ENCODE measurements around the gene RBM19. TPM values are rescaled to one million over a fixed set of nuclear protein-coding genes. Genes with fewer than 3 reads are reported as not detected.

The RBM19 gene
- total and polyA plus RNA-seq, 9 donors, result 11.6 to 44.0 (median 33.9) TPM

DNA sequence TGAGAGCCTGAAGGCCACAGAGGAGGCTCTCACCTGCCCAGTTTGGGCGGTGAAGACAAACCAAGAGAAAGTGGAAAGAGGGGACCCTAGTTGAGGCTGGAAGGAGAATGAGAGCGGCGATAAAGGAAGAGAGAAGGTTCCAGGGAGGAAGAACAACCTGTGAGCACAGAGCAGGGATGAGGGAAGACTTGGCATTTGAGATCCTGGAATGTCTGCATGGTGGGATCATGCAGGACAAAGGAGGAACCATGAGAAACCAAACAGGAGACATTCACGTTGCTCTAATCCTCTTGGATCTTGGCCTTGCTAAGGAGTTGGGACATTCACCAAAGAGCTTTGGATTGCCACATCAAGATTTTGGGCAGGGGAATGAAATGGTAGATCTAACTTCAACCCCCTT lies 22.9 kb upstream of the RBM19 start:
- no peak overlapping the region for H3K4me3 ChIP-seq
- no peaks in the 10 kb centered on the region for H3K4me1 ChIP-seq (ENCODE audit: insufficient read depth)
- H3K9me3 ChIP-seq, result no peaks in the 10 kb centered on the region
- 77 to 83% (median 81%) methylated on average over 4 of the region's 4 CpGs for WGBS, 3 donors
- H3K27me3 ChIP-seq, result no peaks in the 10 kb centered on the region
- intact Hi-C loops (cut with DNase I), result loop anchor here in 3 of 4 donors (10.0 kb wide), 2 partner anchors 526 to 1926 kb away; no protein-coding TSS in a partner anchor
- H3K27ac ChIP-seq, result no peak overlapping the region
- TF ChIP-seq CTCF (IDR thresholded peaks at IDR 0.05) (no peak), EP300 (IDR thresholded peaks at IDR 0.05) (no peak), POLR2A (IDR thresholded peaks at IDR 0.05) (no peak)
- DNase-seq, result no peak
- no peaks in the 10 kb centered on the region for H3K36me3 ChIP-seq

GRCh38 chr12:113988064-113988451 lies 21.9 kb upstream of the RBM19 start:
- H3K36me3 ChIP-seq, result no peaks in the 10 kb centered on the region
- no peak overlapping the region for H3K4me3 ChIP-seq
- no peaks in the 10 kb centered on the region for H3K27me3 ChIP-seq
- DNase-seq, result no peak
- intact Hi-C loops (cut with DNase I), result loop anchor here in 3 of 4 donors (10.0 kb wide), 2 partner anchors 527 to 1927 kb away; no protein-coding TSS in a partner anchor
- WGBS, 3 donors, result 81 to 86% (median 82%) methylated on average over 4 of the region's 4 CpGs
- TF ChIP-seq CTCF (IDR thresholded peaks at IDR 0.05), result no peak
- TF ChIP-seq POLR2A (IDR thresholded peaks at IDR 0.05), result no peak
- TF ChIP-seq EP300 (IDR thresholded peaks at IDR 0.05), result no peak
- H3K27ac ChIP-seq, result no peak overlapping the region
- H3K9me3 ChIP-seq, result no peaks in the 10 kb centered on the region
- no peaks in the 10 kb centered on the region for H3K4me1 ChIP-seq (ENCODE audit: insufficient read depth)

DNA sequence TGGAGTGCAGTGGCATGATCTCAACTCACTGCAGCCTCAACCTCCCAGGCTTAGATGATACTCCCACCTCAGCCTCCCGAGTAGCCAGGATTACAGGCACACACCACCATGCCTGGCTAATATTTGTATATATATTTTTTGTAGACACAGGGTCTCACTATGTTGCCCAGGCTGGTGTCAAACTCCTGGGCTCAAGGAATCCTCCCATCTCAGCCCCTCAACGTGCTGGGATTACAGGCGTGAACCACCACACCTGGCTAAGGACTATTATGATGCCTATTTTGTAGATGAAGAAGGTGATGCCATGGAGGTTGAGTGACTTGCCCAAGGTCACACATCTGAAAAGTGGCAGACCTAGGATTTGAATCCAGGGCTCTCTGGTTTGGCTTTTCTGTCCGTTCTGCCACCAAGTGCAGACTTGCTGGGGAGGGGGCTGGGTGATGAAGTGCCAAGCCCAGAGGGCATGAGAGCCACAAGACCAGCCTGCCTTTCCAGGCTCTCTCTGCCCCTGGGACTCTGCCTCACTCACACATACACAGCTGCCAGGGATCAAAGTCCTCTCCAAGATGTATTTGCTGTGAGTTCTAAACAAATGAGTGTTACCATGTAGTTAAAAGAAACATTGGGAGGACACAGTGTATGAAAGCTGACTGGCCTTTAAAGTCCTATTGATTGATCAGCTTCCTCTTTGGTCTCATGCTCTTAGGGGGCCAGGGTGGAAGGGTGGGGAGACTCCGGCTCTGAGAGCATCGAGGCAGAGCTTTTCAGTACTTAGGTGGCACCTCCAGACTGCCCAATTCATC lies 21.3 kb upstream of the RBM19 start:
- Histone ChIP-seq H3K4me3 (no peak overlapping the region), H3K27ac (no peak overlapping the region), H3K4me1 (ENCODE audit: insufficient read depth) (no peaks in the 10 kb centered on the region), H3K27me3 (no peaks in the 10 kb centered on the region), H3K36me3 (no peaks in the 10 kb centered on the region), H3K9me3 (no peaks in the 10 kb centered on the region)
- TF ChIP-seq EP300 (IDR thresholded peaks at IDR 0.05) (no peak), POLR2A (IDR thresholded peaks at IDR 0.05) (no peak), CTCF (IDR thresholded peaks at IDR 0.05) (no peak)
- intact Hi-C loops (cut with DNase I), result loop anchor here in 3 of 4 donors (10.0 kb wide), 2 partner anchors 527 to 1927 kb away; no protein-coding TSS in a partner anchor
- WGBS, 3 donors, result 55 to 69% (median 56%) methylated on average over 6 of the region's 6 CpGs
- no peak for DNase-seq

GRCh38 chr12:113984464-113984863 lies 18.3 kb upstream of the RBM19 start:
- Histone ChIP-seq H3K36me3 (no peaks in the 10 kb centered on the region), H3K9me3 (no peaks in the 10 kb centered on the region), H3K27ac (no peak overlapping the region), H3K27me3 (no peaks in the 10 kb centered on the region), H3K4me1 (ENCODE audit: insufficient read depth) (no peaks in the 10 kb centered on the region), H3K4me3 (no peak overlapping the region)
- intact Hi-C loops (cut with DNase I), result loop anchor here in 3 of 4 donors (5.0 to 10.0 kb wide), 3 partner anchors 530 to 1933 kb away; no protein-coding TSS in a partner anchor
- DNase-seq, result no peak
- TF ChIP-seq CTCF (IDR thresholded peaks at IDR 0.05), result no peak
- no peak for TF ChIP-seq POLR2A (IDR thresholded peaks at IDR 0.05)
- TF ChIP-seq EP300 (IDR thresholded peaks at IDR 0.05), result no peak
- WGBS, 3 donors, result 81 to 82% (median 81%) methylated on average over 4 of the region's 4 CpGs
